ENCODE measurements around the gene XPC. TPM values are rescaled to one million over a fixed set of nuclear protein-coding genes. Genes with fewer than 3 reads are reported as not detected.
A peak's percentile ranks its signal among the peaks of the same experiment; 100 is the strongest.

XPC gene
- polyA plus RNA-seq, 3 donors: 13.4 to 22.0 (median 15.5) TPM

- peak; percentile 16 for TF ChIP-seq CTCF (IDR thresholded peaks at IDR 0.05)
- no peaks in the 10 kb centered on the region for H3K9me3 ChIP-seq (replicated peaks in 1 of 2; ENCODE audit: control insufficient read depth in 1 of 2, insufficient read depth in 1 of 2, low read length in 2 of 2)
- H2AFZ ChIP-seq (ENCODE audit: insufficient read depth, low read depth, low read length, poor library complexity, severe bottlenecking): no peak overlapping the region
- H3K9ac ChIP-seq (ENCODE audit: insufficient read depth, low read length, poor library complexity, severe bottlenecking): no peak overlapping the region
- no peak overlapping the region for H3K27ac ChIP-seq (ENCODE audit: low read depth in 1 of 2, low read length in 2 of 2)
- Mint-ChIP-seq H3K27ac (peak overlapping the region in 4 of 7 donors; percentile 1 to 66 (median 30)), H3K4me3 (no peak overlapping the region), H3K27me3 (ENCODE audit: low read depth in 3 of 3) (peaks cover 0 to 2% (median 0%) of the 10 kb centered on the region in 3 donors), H3K36me3 (peaks cover 69 to 73% of the 10 kb centered on the region in 2 donors), H3K9me3 (peaks cover 0 to 1% (median 0%) of the 10 kb centered on the region in 7 donors), H3K4me1 (peaks cover 7% of the 10 kb centered on the region)
- peaks cover 4 to 6% of the 10 kb centered on the region in 2 donors for H3K4me1 ChIP-seq (ENCODE audit: control insufficient read depth in 1 of 2, insufficient read depth in 2 of 2, low read length in 2 of 2)
- H3K27me3 ChIP-seq (ENCODE audit: control insufficient read depth in 2 of 2, insufficient read depth in 2 of 2, low read length in 2 of 2): no peaks in the 10 kb centered on the region
- no peaks in the 10 kb centered on the region for H3K79me2 ChIP-seq (ENCODE audit: insufficient read depth, low read length)
- 100% methylated on average over 6 of the region's 11 CpGs for WGBS (ENCODE audit: insufficient coverage)
- no peak overlapping the region for H3K4me2 ChIP-seq (replicated peaks; ENCODE audit: extremely low read depth, low read length, poor library complexity, severe bottlenecking)
- intact Hi-C loops (cut with micrococcal nuclease): no loop called here
- no peaks in the 10 kb centered on the region for H4K20me1 ChIP-seq (ENCODE audit: insufficient read depth, low read length)
- no peak for DNase-seq
- no peak overlapping the region for H3K4me3 ChIP-seq (replicated peaks in 1 of 3; ENCODE audit: low read depth in 2 of 3, low read length in 3 of 3)
- H3K36me3 ChIP-seq (replicated peaks in 1 of 2; ENCODE audit: control insufficient read depth in 1 of 2, insufficient read depth in 2 of 2, low read length in 2 of 2): peaks cover 33 to 62% of the 10 kb centered on the region in 2 donors
Measured at GRCh38 chr3:14152233-14152962, 26.0 kb downstream of the XPC start.

GRCh38 chr3:14151471-14152083, 26.8 kb downstream of the XPC start:
- intact Hi-C loops (cut with micrococcal nuclease): no loop called here
- Mint-ChIP-seq H3K9me3 (peaks cover 0 to 1% (median 0%) of the 10 kb centered on the region in 7 donors), H3K27ac (peak overlapping the region in 1 of 7 donors; percentile 25), H3K27me3 (ENCODE audit: low read depth in 3 of 3) (peaks cover 0 to 4% (median 0%) of the 10 kb centered on the region in 3 donors), H3K4me1 (peaks cover 15% of the 10 kb centered on the region), H3K4me3 (no peak overlapping the region), H3K36me3 (peaks cover 69 to 74% of the 10 kb centered on the region in 2 donors)
- no peak for TF ChIP-seq CTCF (IDR thresholded peaks at IDR 0.05)
- DNase-seq: no peak
- Histone ChIP-seq H3K4me2 (replicated peaks; ENCODE audit: extremely low read depth, low read length, poor library complexity, severe bottlenecking) (no peak overlapping the region), H2AFZ (ENCODE audit: insufficient read depth, low read depth, low read length, poor library complexity, severe bottlenecking) (no peak overlapping the region), H3K27ac (ENCODE audit: low read depth in 1 of 2, low read length in 2 of 2) (no peak overlapping the region), H4K20me1 (ENCODE audit: insufficient read depth, low read length) (no peaks in the 10 kb centered on the region), H3K36me3 (replicated peaks in 1 of 2; ENCODE audit: control insufficient read depth in 1 of 2, insufficient read depth in 2 of 2, low read length in 2 of 2) (peaks cover 25 to 61% of the 10 kb centered on the region in 2 donors), H3K9me3 (replicated peaks in 1 of 2; ENCODE audit: control insufficient read depth in 1 of 2, insufficient read depth in 1 of 2, low read length in 2 of 2) (no peaks in the 10 kb centered on the region), H3K9ac (ENCODE audit: insufficient read depth, low read length, poor library complexity, severe bottlenecking) (no peak overlapping the region), H3K79me2 (ENCODE audit: insufficient read depth, low read length) (no peaks in the 10 kb centered on the region), H3K4me1 (ENCODE audit: control insufficient read depth in 1 of 2, insufficient read depth in 2 of 2, low read length in 2 of 2) (peaks cover 12 to 14% of the 10 kb centered on the region in 2 donors), H3K27me3 (ENCODE audit: control insufficient read depth in 2 of 2, insufficient read depth in 2 of 2, low read length in 2 of 2) (no peaks in the 10 kb centered on the region), H3K4me3 (replicated peaks in 1 of 3; ENCODE audit: low read depth in 2 of 3, low read length in 3 of 3) (no peak overlapping the region)
- 100% methylated on average over 4 of the region's 12 CpGs for WGBS (ENCODE audit: insufficient coverage)

Data from CD14-positive monocyte (primary cell).